Liver (tissue), 9 donors: ENCODE results near the gene BTAF1. TPM values are rescaled to one million over a fixed set of nuclear protein-coding genes. Genes with fewer than 3 reads are reported as not detected.

ENCODE experiments used
- DNase-seq: peaks from one replicate; pipeline ENCODE4 v3.0.0-alpha.2; 2017; ENCODE audit warnings: low spot score
- H3K27ac ChIP-seq, 2 donors: one replicate each; pipeline ENCODE4 v1.7.0; 2013; ENCODE audit warnings: inconsistent platforms in 2 of 2, low read length in 2 of 2, control low read depth in 1 of 2, low read depth in 1 of 2, mild to moderate bottlenecking in 1 of 2
- H3K27me3 ChIP-seq, 4 donors: one replicate each; pipeline versions ENCODE4 v1.6.1 to v1.7.0; 2013; ENCODE audit warnings: low read length in 3 of 4, inconsistent platforms in 1 of 4, mild to moderate bottlenecking in 1 of 4, moderate library complexity in 1 of 4; ENCODE audit not compliant: control insufficient read depth in 4 of 4, insufficient read depth in 4 of 4
- H3K36me3 ChIP-seq, 4 donors: one replicate each; pipeline versions ENCODE4 v1.6.1 to v1.7.0; 2013; ENCODE audit warnings: low read length in 3 of 4, mild to moderate bottlenecking in 3 of 4, low read depth in 1 of 4, moderate library complexity in 1 of 4; ENCODE audit not compliant: control insufficient read depth in 4 of 4, insufficient read depth in 3 of 4
- H3K4me1 ChIP-seq, 4 donors: one replicate each; pipeline versions ENCODE4 v1.6.1 to v1.7.0; 2013; ENCODE audit warnings: low read length in 3 of 4, mild to moderate bottlenecking in 3 of 4, moderate library complexity in 1 of 4; ENCODE audit not compliant: control insufficient read depth in 4 of 4, insufficient read depth in 4 of 4
- H3K4me3 ChIP-seq, 3 donors: one replicate each; pipeline versions ENCODE4 v1.6.1 to v1.7.0; 2013; ENCODE audit warnings: low read length in 3 of 3, control low read depth in 1 of 3, low read depth in 1 of 3, mild to moderate bottlenecking in 1 of 3
- H3K9ac ChIP-seq, 2 donors: one replicate each; pipeline ENCODE4 v1.7.0; 2013; ENCODE audit warnings: low read length in 2 of 2, mild to moderate bottlenecking in 2 of 2, moderate library complexity in 2 of 2, control low read depth in 1 of 2, low read depth in 1 of 2
- H3K9me3 ChIP-seq, 4 donors: one replicate each; pipeline versions ENCODE4 v1.6.1 to v1.7.0; 2013; ENCODE audit warnings: low read length in 3 of 4; ENCODE audit not compliant: control insufficient read depth in 4 of 4
- ATF3 ChIP-seq: IDR thresholded peaks from 2 replicates; pipeline ENCODE4 v1.6.1; 2016; ENCODE audit warnings: antibody characterized with exemption
- EGR1 ChIP-seq, 2 donors: IDR thresholded peaks; 2 replicates each; pipeline ENCODE4 v1.6.1; 2016 to 2018; ENCODE audit warnings: antibody characterized with exemption in 2 of 2, low read depth in 2 of 2
- FOXA1 ChIP-seq: IDR thresholded peaks from 2 replicates; pipeline ENCODE4 v1.6.1; 2016; ENCODE audit warnings: antibody characterized with exemption
- FOXA2 ChIP-seq: IDR thresholded peaks from 2 replicates; pipeline ENCODE4 v1.6.1; 2016; ENCODE audit warnings: antibody characterized with exemption
- GABPA ChIP-seq, 2 donors: IDR thresholded peaks in 1 of 2; conservative IDR thresholded peaks in 1 of 2; 2 replicates each; pipeline ENCODE4 v1.6.1; 2016; ENCODE audit warnings: antibody characterized with exemption in 2 of 2, mild to moderate bottlenecking in 1 of 2, moderate library complexity in 1 of 2
- HNF4A ChIP-seq, 2 donors: conservative IDR thresholded peaks; 2 replicates each; pipeline ENCODE4 v1.6.1; 2016; ENCODE audit warnings: antibody characterized with exemption in 2 of 2, mild to moderate bottlenecking in 2 of 2
- HNF4G ChIP-seq: IDR thresholded peaks from 2 replicates; pipeline ENCODE4 v1.6.1; 2016; ENCODE audit warnings: antibody characterized with exemption
- JUND ChIP-seq, 2 donors: IDR thresholded peaks; 2 replicates each; pipeline ENCODE4 v1.6.1; 2016; ENCODE audit warnings: antibody characterized with exemption in 2 of 2
- MAX ChIP-seq: IDR thresholded peaks from 2 replicates; pipeline ENCODE4 v1.6.1; 2016; ENCODE audit warnings: antibody characterized with exemption
- RAD21 ChIP-seq, 2 donors: IDR thresholded peaks; 2 replicates each; pipeline ENCODE4 v1.6.1; 2016; ENCODE audit warnings: antibody characterized with exemption in 2 of 2, mild to moderate bottlenecking in 2 of 2
- REST ChIP-seq: IDR thresholded peaks from 2 replicates; pipeline ENCODE4 v1.6.1; 2016; ENCODE audit warnings: antibody characterized with exemption, mild to moderate bottlenecking
- RXRA ChIP-seq, 2 donors: IDR thresholded peaks; 2 replicates each; pipeline ENCODE4 v1.6.1; 2017 to 2018; ENCODE audit warnings: antibody characterized with exemption in 2 of 2, mild to moderate bottlenecking in 1 of 2
- SP1 ChIP-seq: IDR thresholded peaks from 2 replicates; pipeline ENCODE4 v1.6.1; 2018; ENCODE audit warnings: antibody characterized with exemption, mild to moderate bottlenecking
- TAF1 ChIP-seq: conservative IDR thresholded peaks from 2 replicates; pipeline ENCODE4 v1.6.1; 2016; ENCODE audit warnings: antibody characterized with exemption, mild to moderate bottlenecking
- ZBTB33 ChIP-seq: IDR thresholded peaks from 2 replicates; pipeline ENCODE4 v1.6.1; 2016; ENCODE audit warnings: antibody characterized with exemption
- WGBS: extraction: QIAGEN DNeasy Blood & Tissue Kit; methylation state at CpG from one replicate; pipeline ENCODE4 v1.1.7; 2013; 5-methylcytosine and 5-hydroxymethylcytosine counted together
- polyA plus RNA-seq, 2 donors: library from polyadenylated mRNA; stranded (reverse) in 1 of 2; unstranded in 1 of 2; fragments of 200-250 nt in 1 of 2; fragments of >200 nt in 1 of 2; fragmentation: Nextera tagmentation in 1 of 2; extraction: Ambion mirVana in 1 of 2; gene quantifications; one replicate each; pipeline versions ENCODE4 v1.2.1 to v1.2.3, GENCODE V29; 2013 to 2015
- total RNA-seq, 2 donors: library from RNA; depleted of rRNA; stranded (reverse); fragments of >200 nt; gene quantifications; one replicate each; pipeline ENCODE4 v1.2.3, GENCODE V29; 2014
- TF ChIP-seq, protein P1 (sequence below): fragments of 150-350 bp; IDR thresholded peaks from 2 replicates; pipeline ENCODE4 v1.5.1; 2017; ENCODE audit warnings: improper control_type of control experiment, low read depth, low read length; ENCODE audit not compliant: missing input control
- donor health status: healthy.
- donor health status: healthy.
- donor health status: healthy.
- donor health status: healthy.
- donor health status: healthy.

Gene BTAF1
- total and polyA plus RNA-seq, 4 donors = 5.9 to 49.6 (median 18.0) TPM

GRCh38 chr10:91969297-91969696 is 45.7 kb downstream of the BTAF1 start (continued):
- TF ChIP-seq RAD21 (IDR thresholded peaks at IDR 0.05) (no peak), JUND (IDR thresholded peaks at IDR 0.05) (no peak), HNF4A (conservative IDR thresholded peaks at IDR 0.05) (no peak), HNF4G (no peak)
- TF ChIP-seq, protein P1, sequence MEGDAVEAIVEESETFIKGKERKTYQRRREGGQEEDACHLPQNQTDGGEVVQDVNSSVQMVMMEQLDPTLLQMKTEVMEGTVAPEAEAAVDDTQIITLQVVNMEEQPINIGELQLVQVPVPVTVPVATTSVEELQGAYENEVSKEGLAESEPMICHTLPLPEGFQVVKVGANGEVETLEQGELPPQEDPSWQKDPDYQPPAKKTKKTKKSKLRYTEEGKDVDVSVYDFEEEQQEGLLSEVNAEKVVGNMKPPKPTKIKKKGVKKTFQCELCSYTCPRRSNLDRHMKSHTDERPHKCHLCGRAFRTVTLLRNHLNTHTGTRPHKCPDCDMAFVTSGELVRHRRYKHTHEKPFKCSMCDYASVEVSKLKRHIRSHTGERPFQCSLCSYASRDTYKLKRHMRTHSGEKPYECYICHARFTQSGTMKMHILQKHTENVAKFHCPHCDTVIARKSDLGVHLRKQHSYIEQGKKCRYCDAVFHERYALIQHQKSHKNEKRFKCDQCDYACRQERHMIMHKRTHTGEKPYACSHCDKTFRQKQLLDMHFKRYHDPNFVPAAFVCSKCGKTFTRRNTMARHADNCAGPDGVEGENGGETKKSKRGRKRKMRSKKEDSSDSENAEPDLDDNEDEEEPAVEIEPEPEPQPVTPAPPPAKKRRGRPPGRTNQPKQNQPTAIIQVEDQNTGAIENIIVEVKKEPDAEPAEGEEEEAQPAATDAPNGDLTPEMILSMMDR = no peak

DNA sequence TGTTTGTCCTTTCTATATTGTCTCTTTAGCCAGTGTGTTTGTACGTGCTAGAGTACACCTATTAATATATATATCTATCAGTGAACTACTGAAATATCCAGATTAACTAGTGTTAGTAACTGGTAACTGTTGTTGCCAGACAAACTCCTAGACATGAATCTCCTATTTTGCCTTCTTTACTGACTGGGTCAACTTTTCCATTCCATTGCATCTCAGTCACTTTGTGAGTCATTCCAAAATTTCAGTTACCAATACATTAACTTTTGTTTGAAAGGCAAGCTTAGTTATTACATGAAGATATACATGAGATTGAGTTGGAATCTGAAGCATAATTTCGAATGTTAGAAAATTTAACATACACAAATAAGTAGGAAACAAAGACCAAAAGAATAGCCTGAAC is 51.4 kb downstream of the BTAF1 start:
- Histone ChIP-seq H3K4me1 (no peaks in the 10 kb centered on the region), H3K36me3 (peaks cover 0 to 15% (median 3%) of the 10 kb centered on the region in 4 donors)
- DNase-seq = no peak

More for the DNA sequence above, 51.4 kb downstream of the BTAF1 start:
- Histone ChIP-seq H3K27ac (no peak overlapping the region), H3K9ac (no peak overlapping the region), H3K27me3 (no peaks in the 10 kb centered on the region), H3K9me3 (no peaks in the 10 kb centered on the region), H3K4me3 (no peak overlapping the region)
- WGBS = 96% methylated on average over 2 of the region's 2 CpGs
- TF ChIP-seq HNF4G (no peak), JUND (IDR thresholded peaks at IDR 0.05) (no peak), FOXA1 (no peak), MAX (no peak), RXRA (IDR thresholded peaks at IDR 0.05) (no peak), RAD21 (IDR thresholded peaks at IDR 0.05) (no peak), FOXA2 (no peak), ATF3 (no peak), HNF4A (conservative IDR thresholded peaks at IDR 0.05) (no peak), TAF1 (no peak), REST (no peak), GABPA (IDR thresholded peaks at IDR 0.05 in 1 of 2, conservative IDR thresholded peaks at IDR 0.05 in 1 of 2) (no peak), SP1 (no peak), EGR1 (IDR thresholded peaks at IDR 0.05; ENCODE audit: low read depth in 2 of 2) (no peak), ZBTB33 (no peak)
- TF ChIP-seq, protein P1 = no peak
